Stimulated activated CD8-positive, alpha-beta memory T cell treated with anti-CD3 and anti-CD28 coated beads, Interleukin-7, amount 100 ng/mL, for 48 hours (primary cell): ENCODE measurements around the gene TTLL13.

Experiments used
- DNase-seq, 2 donors: peaks; one replicate each; pipeline ENCODE4 v3.0.0-alpha.2; 2020; ENCODE audit warnings: low read depth in 1 of 2; ENCODE audit errors: extremely low read depth in 1 of 2

The TTLL13 gene

GRCh38 chr15:90249203-90249863 lies at the start of gene TTLL13:
TTLL13 (plus strand) TSS chr15:90249556; CDS start chr15:90250631, 1,075 bp downstream.
- peak; percentile 48 to 88 for DNase-seq

GRCh38 chr15:90200534-90201129 lies 48.7 kb upstream of the TTLL13 start:
- no peak for DNase-seq

- DNase-seq = peak in 1 of 2 donors; percentile 38
Observed at GRCh38 chr15:90201130-90201943, 48.0 kb upstream of the TTLL13 start, which contains the start of gene SEMA4B. SEMA4B (plus strand) TSS chr15:90201330; CDS start chr15:90201579, 249 bp downstream.

GRCh38 chr15:90201944-90202375 lies 47.4 kb upstream of the TTLL13 start:
- DNase-seq = no peak

GRCh38 chr15:90202929-90203328 lies 46.4 kb upstream of the TTLL13 start:
- DNase-seq = no peak

- DNase-seq = no peak
Observed at GRCh38 chr15:90203473-90203872, 45.9 kb upstream of the TTLL13 start.

- no peak for DNase-seq
Observed at GRCh38 chr15:90203922-90204321, 45.4 kb upstream of the TTLL13 start.

- DNase-seq = no peak
Observed at GRCh38 chr15:90205050-90205848, 44.1 kb upstream of the TTLL13 start.

GRCh38 chr15:90205886-90206285 lies 43.5 kb upstream of the TTLL13 start:
- no peak for DNase-seq

GRCh38 chr15:90207252-90207651 lies 42.1 kb upstream of the TTLL13 start:
- no peak for DNase-seq

- no peak for DNase-seq
Observed at GRCh38 chr15:90208356-90208755, 41.0 kb upstream of the TTLL13 start.

GRCh38 chr15:90209591-90209990 lies 39.8 kb upstream of the TTLL13 start:
- peak in 1 of 2 donors; percentile 35 for DNase-seq

- no peak for DNase-seq
Observed at GRCh38 chr15:90210593-90210992, 38.8 kb upstream of the TTLL13 start.

GRCh38 chr15:90211009-90211408 lies 38.3 kb upstream of the TTLL13 start:
- DNase-seq = no peak

GRCh38 chr15:90211440-90212143 lies 37.8 kb upstream of the TTLL13 start:
- DNase-seq = no peak

- no peak for DNase-seq
Observed at GRCh38 chr15:90212221-90213098, 36.9 kb upstream of the TTLL13 start.

GRCh38 chr15:90213122-90213817 lies 36.1 kb upstream of the TTLL13 start:
- DNase-seq = no peak

GRCh38 chr15:90213818-90214204 lies 35.5 kb upstream of the TTLL13 start:
- DNase-seq = no peak
